ENCODE data around the gene FREM1. TPM values are rescaled to one million over a fixed set of nuclear protein-coding genes. Genes with fewer than 3 reads are reported as not detected.

The FREM1 gene
- total and polyA plus RNA-seq, 10 of the 15 experiments (the other 5 are each of a cell fraction or from before 2014, with no cell fraction given): 0.01 to 0.16 (median 0.08) TPM; not detected in 7

DNA sequence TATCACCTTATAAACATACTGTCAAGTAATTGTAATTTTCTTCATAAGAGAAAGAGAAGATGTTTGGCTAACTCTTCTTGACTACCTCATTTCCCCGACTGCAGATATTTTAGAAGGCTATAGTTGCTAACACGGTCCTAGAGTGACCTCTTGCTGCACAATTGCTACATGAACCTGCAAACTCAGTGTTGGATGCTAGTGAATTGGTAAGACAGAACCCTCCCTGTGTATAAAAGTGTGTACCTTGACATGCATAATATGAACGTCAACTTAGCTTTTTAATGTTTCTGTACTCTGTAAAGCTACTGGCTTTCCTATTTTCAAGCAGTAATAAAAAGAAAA lies 141.0 kb downstream of the FREM1 start:
- DNase-seq (ENCODE audit: low read depth, low spot score) (no peak), ATAC-seq (peak; percentile 65), FAIRE-seq (no peak)
- no TSS peak for BruUV-seq (replicated peaks)
- no peak overlapping the region for H3K9ac ChIP-seq (ENCODE audit: control insufficient read depth, insufficient read depth, low read length)
- ChIA-PET SMC1A (ENCODE audit: uncharacterized antibody, unreplicated experiment) (interaction anchor here (0.8 to 3.8 kb wide), 19 partner anchors 12 to 1341 kb away, joined by 3 to 52 read pairs (median 3); no protein-coding TSS in a partner anchor), CTCF (interaction anchor here (0.7 to 10.2 kb wide), 40 partner anchors 10 to 1735 kb away, joined by 3 to 135 read pairs (median 5); partner anchors contain the start of gene ZDHHC21), POLR2A (no interaction called here), RAD21 (ENCODE audit: unreplicated experiment) (interaction anchor here (1.0 to 5.0 kb wide), 10 partner anchors 18 to 407 kb away, joined by 3 to 35 read pairs (median 4); no protein-coding TSS in a partner anchor)
- H3K4me1 ChIP-seq (ENCODE audit: control insufficient read depth, insufficient read depth, low read length): no peaks in the 10 kb centered on the region
- H3K27me3 ChIP-seq (replicated peaks in 1 of 2; ENCODE audit: control insufficient read depth in 2 of 2, insufficient read depth in 2 of 2, low read length in 1 of 2): no peaks in the 10 kb centered on the region
- no peak overlapping the region for H3K27ac ChIP-seq (ENCODE audit: control insufficient read depth, insufficient read depth)
- H3K9me3 ChIP-seq (replicated peaks; ENCODE audit: control insufficient read depth, insufficient read depth, low read length): no peaks in the 10 kb centered on the region
- H3K36me3 ChIP-seq (ENCODE audit: control insufficient read depth in 2 of 2, insufficient read depth in 2 of 2, low read length in 1 of 2): no peaks in the 10 kb centered on the region
- H2AFZ ChIP-seq (ENCODE audit: control insufficient read depth, low read depth, low read length): no peak overlapping the region
- no peaks in the 10 kb centered on the region for H4K20me1 ChIP-seq (ENCODE audit: control insufficient read depth, insufficient read depth)
- no peaks in the 10 kb centered on the region for H3K79me2 ChIP-seq (ENCODE audit: control insufficient read depth, insufficient read depth, low read length)
- intact Hi-C loops (cut with micrococcal nuclease; ENCODE audit: unreplicated experiment) (loop anchor here (1.0 to 2.0 kb wide), 2 partner anchors 327 to 416 kb away; no protein-coding TSS in a partner anchor), in situ Hi-C loops (cut with MboI) (no loop called here)
- 20% methylated on average over 3 of the region's 3 CpGs for WGBS (ENCODE audit: insufficient coverage, insufficient replicate concordance, low lambda C conversion rate, missing lambda C conversion rate)
- no peak overlapping the region for H3K4me3 ChIP-seq
- TF ChIP-seq SMC3 (IDR thresholded peaks at IDR 0.05; ENCODE audit: borderline replicate concordance, low read length) (peak; percentile 21; the same call in 1 of the 2 replicates), MEF2A (IDR thresholded peaks at IDR 0.05; ENCODE audit: insufficient read depth, low read depth, low read length) (no peak), RAD21 (IDR thresholded peaks at IDR 0.05; ENCODE audit: insufficient read depth, low read depth, low read length) (peak; percentile 59)
- TF ChIP-seq, protein P1, sequence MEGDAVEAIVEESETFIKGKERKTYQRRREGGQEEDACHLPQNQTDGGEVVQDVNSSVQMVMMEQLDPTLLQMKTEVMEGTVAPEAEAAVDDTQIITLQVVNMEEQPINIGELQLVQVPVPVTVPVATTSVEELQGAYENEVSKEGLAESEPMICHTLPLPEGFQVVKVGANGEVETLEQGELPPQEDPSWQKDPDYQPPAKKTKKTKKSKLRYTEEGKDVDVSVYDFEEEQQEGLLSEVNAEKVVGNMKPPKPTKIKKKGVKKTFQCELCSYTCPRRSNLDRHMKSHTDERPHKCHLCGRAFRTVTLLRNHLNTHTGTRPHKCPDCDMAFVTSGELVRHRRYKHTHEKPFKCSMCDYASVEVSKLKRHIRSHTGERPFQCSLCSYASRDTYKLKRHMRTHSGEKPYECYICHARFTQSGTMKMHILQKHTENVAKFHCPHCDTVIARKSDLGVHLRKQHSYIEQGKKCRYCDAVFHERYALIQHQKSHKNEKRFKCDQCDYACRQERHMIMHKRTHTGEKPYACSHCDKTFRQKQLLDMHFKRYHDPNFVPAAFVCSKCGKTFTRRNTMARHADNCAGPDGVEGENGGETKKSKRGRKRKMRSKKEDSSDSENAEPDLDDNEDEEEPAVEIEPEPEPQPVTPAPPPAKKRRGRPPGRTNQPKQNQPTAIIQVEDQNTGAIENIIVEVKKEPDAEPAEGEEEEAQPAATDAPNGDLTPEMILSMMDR (IDR thresholded peaks at IDR 0.05 in 2 of 3, conservative IDR thresholded peaks at IDR 0.05 in 1 of 3; ENCODE audit: control insufficient read depth in 2 of 3, extremely low read depth in 1 of 3, insufficient read depth in 1 of 3, low read depth in 3 of 3, low read length in 3 of 3): peak; percentile 28 to 47 (median 46); a peak in 3 of 6 replicates
- H3K4me2 ChIP-seq (ENCODE audit: control insufficient read depth, insufficient read depth): no peak overlapping the region
